HFFc6 (cell line): ENCODE results near the gene SLC25A13. TPM values are rescaled to one million over a fixed set of nuclear protein-coding genes. Genes with fewer than 3 reads are reported as not detected.
"Not testable (repeated sequence)": the region's sequence is repeated elsewhere in the genome, so short reads cannot be mapped to it uniquely, and the experiment has no call there.

Source experiments
- DNase-seq: peaks from one replicate; pipeline ENCODE4 v3.0.0-alpha.2; 2018
- H3K27ac Mint-ChIP-seq: 2 replicates; pipeline ENCODE4 v1.8.0; 2020; ENCODE audit warnings: mild to moderate bottlenecking, mixed read lengths
- H3K27me3 Mint-ChIP-seq: 2 replicates; pipeline ENCODE4 v1.8.0; 2021; ENCODE audit warnings: mild to moderate bottlenecking, moderate library complexity, mixed read lengths; ENCODE audit not compliant: insufficient read depth
- H3K36me3 Mint-ChIP-seq: 2 replicates; pipeline ENCODE4 v1.8.0; 2021; ENCODE audit warnings: low read depth, mixed read lengths
- H3K4me1 Mint-ChIP-seq: 2 replicates; pipeline ENCODE4 v1.8.0; 2020; ENCODE audit warnings: low read depth, mixed read lengths
- H3K4me3 Mint-ChIP-seq: 2 replicates; pipeline ENCODE4 v1.8.0; 2020; ENCODE audit warnings: mild to moderate bottlenecking, moderate library complexity, mixed read lengths
- H3K9me3 Mint-ChIP-seq: 2 replicates; pipeline ENCODE4 v1.8.0; 2020; ENCODE audit warnings: mild to moderate bottlenecking, mixed read lengths
- CTCF ChIP-seq: fragments of 200-600 bp; sonication (generic); IDR thresholded peaks from 2 replicates; pipeline ENCODE4 v1.5.0; 2021; ENCODE audit warnings: antibody characterized with exemption, mild to moderate bottlenecking
- total RNA-seq, 6 experiments: library from RNA; stranded (reverse); fragmentation: NEBNext Ultra II Directional; extraction: Animal tissue kit (Norgen Biotek cat#: 25700); gene quantifications; 2 replicates in 1 of 6; 3 replicates in 5 of 6; pipeline ENCODE4 v1.2.3, GENCODE V29; 2021

The SLC25A13 gene
- total RNA-seq, 6 experiments from 2014 or later: 7.4 to 15.4 (median 12.9) TPM

- no peak for DNase-seq
- Mint-ChIP-seq H3K9me3 (no peaks in the 10 kb centered on the region), H3K4me3 (no peak overlapping the region), H3K27ac (no peak overlapping the region), H3K36me3 (peaks cover 10% of the 10 kb centered on the region), H3K27me3 (no peaks in the 10 kb centered on the region; the same call in 1 of the 2 replicates), H3K4me1 (peaks cover 18% of the 10 kb centered on the region)
- no peak for TF ChIP-seq CTCF
Measured at GRCh38 chr7:96299496-96299895, 22.4 kb downstream of the SLC25A13 start.

- Mint-ChIP-seq H3K4me3 (no peak overlapping the region), H3K36me3 (peaks cover 17% of the 10 kb centered on the region), H3K27me3 (no peaks in the 10 kb centered on the region; the same call in 1 of the 2 replicates), H3K4me1 (peaks cover 2% of the 10 kb centered on the region), H3K27ac (no peak overlapping the region), H3K9me3 (0 out of 2 replicates have a peak, but pooled peaks cover 4% of the 10 kb centered on the region)
- DNase-seq: no peak
- TF ChIP-seq CTCF: no peak
Measured at GRCh38 chr7:96297876-96298275, 24.0 kb downstream of the SLC25A13 start.

DNA sequence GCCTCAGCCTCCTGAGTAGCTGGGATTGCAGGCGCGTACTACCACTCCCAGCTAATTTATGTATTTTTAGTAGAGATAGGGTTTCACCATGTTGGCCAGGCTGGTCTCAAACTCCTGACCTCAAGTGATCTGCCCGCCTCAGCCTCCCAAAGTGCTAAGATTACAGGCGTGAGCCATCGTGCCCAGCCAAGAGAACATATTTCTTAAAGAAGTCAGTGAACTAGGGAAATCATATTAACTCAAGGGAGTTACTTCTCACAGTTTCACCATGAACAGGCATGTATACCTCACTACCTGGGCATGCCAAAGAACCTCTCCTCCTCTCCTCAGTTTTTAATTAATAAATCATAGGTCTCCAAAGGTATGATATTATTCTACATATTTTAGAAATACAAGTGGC is 24.5 kb downstream of the SLC25A13 start:
- H3K9me3 Mint-ChIP-seq, H3K4me1 Mint-ChIP-seq, H3K27me3 Mint-ChIP-seq, H3K4me3 Mint-ChIP-seq, H3K27ac Mint-ChIP-seq, DNase-seq: not testable (repeated sequence)
- H3K36me3 Mint-ChIP-seq: peaks cover 20% of the 10 kb centered on the region

DNA sequence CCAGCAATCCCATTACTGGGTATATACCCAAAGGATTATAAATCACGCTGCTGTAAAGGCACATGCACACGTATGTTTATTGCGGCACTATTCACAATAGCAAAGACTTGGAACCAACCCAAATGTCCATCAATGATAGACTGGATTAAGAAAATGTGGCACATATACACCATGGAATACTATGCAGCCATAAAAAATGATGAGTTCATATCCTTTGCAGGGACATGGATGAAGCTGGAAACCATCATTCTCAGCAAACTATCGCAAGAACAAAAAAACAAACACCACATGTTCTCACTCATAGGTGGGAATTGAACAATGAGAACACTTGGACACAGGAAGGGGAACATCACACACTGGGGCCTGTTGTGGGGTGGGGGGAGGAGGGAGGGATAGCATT is 28.0 kb downstream of the SLC25A13 start:
- not testable (repeated sequence) for H3K27ac Mint-ChIP-seq, H3K4me1 Mint-ChIP-seq, H3K27me3 Mint-ChIP-seq, DNase-seq, H3K4me3 Mint-ChIP-seq
- H3K36me3 Mint-ChIP-seq: peaks cover 34% of the 10 kb centered on the region
- peaks cover 17% of the 10 kb centered on the region for H3K9me3 Mint-ChIP-seq

DNA sequence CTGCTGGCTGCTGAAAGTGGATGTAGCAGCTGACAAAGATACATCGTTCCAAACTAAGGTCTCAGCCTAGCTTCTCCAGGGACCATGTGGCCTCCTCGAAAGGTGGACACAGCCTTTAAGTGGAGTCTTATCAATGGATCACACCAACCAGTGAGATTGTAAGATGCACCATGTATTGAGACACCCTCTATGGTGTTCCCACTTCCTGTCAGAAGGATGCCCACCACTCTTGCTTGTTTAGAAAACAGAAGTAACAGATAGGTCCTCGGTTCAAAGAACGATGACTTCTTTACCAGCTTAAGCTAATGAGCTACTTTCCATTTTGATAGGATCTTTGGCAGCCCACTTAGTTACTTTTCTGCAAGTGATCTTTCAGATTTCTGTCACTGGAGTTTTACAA is 34.3 kb downstream of the SLC25A13 start:
- Mint-ChIP-seq H3K36me3 (peaks cover 14% of the 10 kb centered on the region), H3K4me1 (peaks cover 17% of the 10 kb centered on the region), H3K9me3 (peaks cover 13% of the 10 kb centered on the region), H3K4me3 (no peak overlapping the region), H3K27me3 (no peaks in the 10 kb centered on the region; the same call in 1 of the 2 replicates), H3K27ac (no peak overlapping the region)
- TF ChIP-seq CTCF: no peak
- DNase-seq: no peak

DNA sequence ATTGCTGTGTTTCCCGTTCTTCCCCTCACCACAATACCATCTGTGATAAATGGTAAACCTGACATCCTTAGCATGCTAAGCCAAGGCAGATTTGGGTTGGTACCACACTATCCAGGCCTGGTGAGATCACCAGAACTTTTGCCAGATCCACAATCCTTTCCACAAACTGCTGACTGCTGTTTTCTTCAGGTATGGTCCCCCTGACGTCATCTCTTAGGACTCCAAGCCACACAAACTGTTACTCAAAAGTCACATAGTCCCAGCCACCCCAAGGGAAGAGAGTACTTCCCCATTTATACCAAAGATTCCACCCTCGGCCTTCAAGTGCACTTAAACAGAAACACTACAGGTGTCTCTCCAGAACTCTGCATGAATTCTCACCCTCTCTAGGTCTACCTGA is 34.8 kb downstream of the SLC25A13 start:
- Mint-ChIP-seq H3K36me3 (peaks cover 11% of the 10 kb centered on the region), H3K4me3 (no peak overlapping the region), H3K4me1 (peaks cover 17% of the 10 kb centered on the region), H3K27me3 (no peaks in the 10 kb centered on the region; the same call in 1 of the 2 replicates), H3K27ac (no peak overlapping the region), H3K9me3 (peaks cover 13% of the 10 kb centered on the region)
- no peak for DNase-seq
- no peak for TF ChIP-seq CTCF

DNA sequence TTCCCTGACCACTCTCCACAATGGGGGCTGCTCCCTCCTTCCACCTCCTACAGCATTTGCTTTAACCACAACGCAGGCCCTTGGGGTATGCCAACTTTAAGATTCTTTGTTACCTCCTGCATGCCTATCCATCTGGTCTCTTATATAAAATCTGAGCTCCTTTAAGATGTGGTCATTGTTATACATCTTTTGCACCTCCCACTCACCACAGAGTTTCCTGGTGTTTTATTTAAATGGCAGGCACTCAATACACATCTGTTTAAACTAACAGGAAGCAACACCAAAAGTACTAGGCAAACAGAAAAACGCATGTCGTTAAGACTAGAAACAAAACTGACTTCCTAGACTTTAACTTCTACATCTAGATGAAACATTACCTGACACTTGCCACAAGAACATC is 36.3 kb downstream of the SLC25A13 start:
- H3K36me3 Mint-ChIP-seq: peaks cover 10% of the 10 kb centered on the region
- no peak overlapping the region for H3K4me3 Mint-ChIP-seq
- H3K27ac Mint-ChIP-seq: no peak overlapping the region
- H3K27me3 Mint-ChIP-seq: no peaks in the 10 kb centered on the region; the same call in 1 of the 2 replicates
- H3K4me1 Mint-ChIP-seq: peaks cover 17% of the 10 kb centered on the region
- no peak for DNase-seq
- peaks cover 13% of the 10 kb centered on the region for H3K9me3 Mint-ChIP-seq
- TF ChIP-seq CTCF: no peak
